ENCODE measurements around the gene SETDB2. TPM values are rescaled to one million over a fixed set of nuclear protein-coding genes. Genes with fewer than 3 reads are reported as not detected.

Gene SETDB2
- total and polyA plus RNA-seq, 2 of the 13 experiments (the other 11 are each of a cell fraction or from before 2014, with no cell fraction given): 8.1 to 8.7 TPM

- Histone ChIP-seq H3K9ac (ENCODE audit: insufficient read depth, low read depth, low read length) (no peak overlapping the region), H3K4me2 (ENCODE audit: low read depth, low read length) (no peak overlapping the region), H3K79me2 (ENCODE audit: insufficient read depth, low read length) (no peaks in the 10 kb centered on the region), H3K27me3 (ENCODE audit: control insufficient read depth in 1 of 2, insufficient read depth in 2 of 2, low read length in 2 of 2) (no peaks in the 10 kb centered on the region), H3K36me3 (replicated peaks in 1 of 2; ENCODE audit: control insufficient read depth in 1 of 2, insufficient read depth in 2 of 2, low read length in 2 of 2) (peaks cover 6 to 38% of the 10 kb centered on the region in 2 experiments), H3K4me3 (replicated peaks in 1 of 3; ENCODE audit: insufficient read depth in 1 of 3, low read depth in 2 of 3, low read length in 3 of 3) (no peak overlapping the region), H3K27ac (ENCODE audit: extremely low read length, insufficient read depth, low read length) (no peak overlapping the region), H3K9me3 (ENCODE audit: low read length) (no peaks in the 10 kb centered on the region), H2AFZ (ENCODE audit: low read length) (no peak overlapping the region), H3K4me1 (ENCODE audit: insufficient read depth, low read length) (no peaks in the 10 kb centered on the region), H4K20me1 (ENCODE audit: insufficient read depth, low read length) (no peaks in the 10 kb centered on the region)
- POLR2A ChIA-PET: no interaction called here
- CTCF ChIA-PET (ENCODE audit: low intra/inter-chr PET ratio, low total read pairs): no interaction called here
- DNase-seq (ENCODE audit: low spot score) (no peak), FAIRE-seq (no peak), ATAC-seq (no peak)
- intact Hi-C loops (cut with micrococcal nuclease; ENCODE audit: unreplicated experiment) (no loop called here), in situ Hi-C loops (cut with HindIII; ENCODE audit: extremely low pct_ligation_motif_present, low pct_unique_long_range_greater_than_20kb) (no loop called here)
- 93% methylated on average over 3 of the region's 3 CpGs for WGBS (ENCODE audit: low lambda C conversion rate)
- BruUV-seq (replicated peaks): no TSS peak
- TF ChIP-seq ZBTB40 (IDR thresholded peaks at IDR 0.05): no peak
- TF ChIP-seq ZBTB40 (CRISPR knock-in tag; IDR thresholded peaks at IDR 0.05): no peak
- TF ChIP-seq BORCS8-MEF2B (CRISPR knock-in tag; IDR thresholded peaks at IDR 0.05): no peak
- TF ChIP-seq MEF2D (CRISPR knock-in tag; IDR thresholded peaks at IDR 0.05): no peak
- TF ChIP-seq ZNF335 (CRISPR knock-in tag; IDR thresholded peaks at IDR 0.05): no peak
- TF ChIP-seq, protein P1, sequence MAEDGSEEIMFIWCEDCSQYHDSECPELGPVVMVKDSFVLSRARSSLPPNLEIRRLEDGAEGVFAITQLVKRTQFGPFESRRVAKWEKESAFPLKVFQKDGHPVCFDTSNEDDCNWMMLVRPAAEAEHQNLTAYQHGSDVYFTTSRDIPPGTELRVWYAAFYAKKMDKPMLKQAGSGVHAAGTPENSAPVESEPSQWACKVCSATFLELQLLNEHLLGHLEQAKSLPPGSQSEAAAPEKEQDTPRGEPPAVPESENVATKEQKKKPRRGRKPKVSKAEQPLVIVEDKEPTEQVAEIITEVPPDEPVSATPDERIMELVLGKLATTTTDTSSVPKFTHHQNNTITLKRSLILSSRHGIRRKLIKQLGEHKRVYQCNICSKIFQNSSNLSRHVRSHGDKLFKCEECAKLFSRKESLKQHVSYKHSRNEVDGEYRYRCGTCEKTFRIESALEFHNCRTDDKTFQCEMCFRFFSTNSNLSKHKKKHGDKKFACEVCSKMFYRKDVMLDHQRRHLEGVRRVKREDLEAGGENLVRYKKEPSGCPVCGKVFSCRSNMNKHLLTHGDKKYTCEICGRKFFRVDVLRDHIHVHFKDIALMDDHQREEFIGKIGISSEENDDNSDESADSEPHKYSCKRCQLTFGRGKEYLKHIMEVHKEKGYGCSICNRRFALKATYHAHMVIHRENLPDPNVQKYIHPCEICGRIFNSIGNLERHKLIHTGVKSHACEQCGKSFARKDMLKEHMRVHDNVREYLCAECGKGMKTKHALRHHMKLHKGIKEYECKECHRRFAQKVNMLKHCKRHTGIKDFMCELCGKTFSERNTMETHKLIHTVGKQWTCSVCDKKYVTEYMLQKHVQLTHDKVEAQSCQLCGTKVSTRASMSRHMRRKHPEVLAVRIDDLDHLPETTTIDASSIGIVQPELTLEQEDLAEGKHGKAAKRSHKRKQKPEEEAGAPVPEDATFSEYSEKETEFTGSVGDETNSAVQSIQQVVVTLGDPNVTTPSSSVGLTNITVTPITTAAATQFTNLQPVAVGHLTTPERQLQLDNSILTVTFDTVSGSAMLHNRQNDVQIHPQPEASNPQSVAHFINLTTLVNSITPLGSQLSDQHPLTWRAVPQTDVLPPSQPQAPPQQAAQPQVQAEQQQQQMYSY (CRISPR knock-in tag; IDR thresholded peaks at IDR 0.05): no peak
- TF ChIP-seq MAX (IDR thresholded peaks at IDR 0.05): no peak
- TF ChIP-seq POLR2AphosphoS5 (IDR thresholded peaks at IDR 0.05; ENCODE audit: low read depth, low read length): no peak
- TF ChIP-seq RNF219 (CRISPR knock-in tag; IDR thresholded peaks at IDR 0.05): no peak
These were observed 95.7 kb downstream of the SETDB2 start for GRCh38 chr13:49539746-49540145.
